ENCODE measurements around the gene C17orf100.

DNA sequence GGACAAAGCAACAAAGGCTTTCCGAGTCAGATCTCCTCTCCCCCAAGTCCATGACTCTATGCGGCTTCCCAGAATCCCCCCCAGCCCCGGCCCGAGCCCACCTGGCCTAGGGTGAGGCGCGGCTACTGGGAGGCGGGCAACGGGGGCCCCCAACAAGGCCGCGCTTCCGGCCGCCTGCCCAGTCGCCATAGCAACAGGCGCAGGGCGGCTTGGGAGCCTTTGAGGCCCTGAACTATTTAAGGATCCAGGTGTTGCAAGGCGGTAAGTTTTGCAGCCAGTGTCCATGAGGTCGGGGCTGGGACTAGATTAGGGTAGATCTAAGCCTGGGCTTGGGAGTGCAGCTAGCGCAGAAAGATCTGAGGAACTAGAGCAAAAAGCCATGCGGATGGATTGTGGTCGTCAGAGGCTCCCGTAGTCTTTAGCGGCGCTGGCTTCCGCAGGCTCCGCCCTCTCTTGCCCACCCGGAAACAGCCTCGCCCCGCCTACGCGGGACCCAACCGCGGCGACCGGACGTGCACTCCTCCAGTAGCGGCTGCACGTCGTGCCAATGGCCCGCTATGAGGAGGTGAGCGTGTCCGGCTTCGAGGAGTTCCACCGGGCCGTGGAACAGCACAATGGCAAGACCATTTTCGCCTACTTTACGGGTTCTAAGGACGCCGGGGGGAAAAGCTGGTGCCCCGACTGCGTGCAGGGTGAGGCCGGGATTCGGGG is 10.9 kb upstream of the C17orf100 start, which contains the start of the genes KIAA0753 and TXNDC17:
- TF ChIP-seq, protein P1, sequence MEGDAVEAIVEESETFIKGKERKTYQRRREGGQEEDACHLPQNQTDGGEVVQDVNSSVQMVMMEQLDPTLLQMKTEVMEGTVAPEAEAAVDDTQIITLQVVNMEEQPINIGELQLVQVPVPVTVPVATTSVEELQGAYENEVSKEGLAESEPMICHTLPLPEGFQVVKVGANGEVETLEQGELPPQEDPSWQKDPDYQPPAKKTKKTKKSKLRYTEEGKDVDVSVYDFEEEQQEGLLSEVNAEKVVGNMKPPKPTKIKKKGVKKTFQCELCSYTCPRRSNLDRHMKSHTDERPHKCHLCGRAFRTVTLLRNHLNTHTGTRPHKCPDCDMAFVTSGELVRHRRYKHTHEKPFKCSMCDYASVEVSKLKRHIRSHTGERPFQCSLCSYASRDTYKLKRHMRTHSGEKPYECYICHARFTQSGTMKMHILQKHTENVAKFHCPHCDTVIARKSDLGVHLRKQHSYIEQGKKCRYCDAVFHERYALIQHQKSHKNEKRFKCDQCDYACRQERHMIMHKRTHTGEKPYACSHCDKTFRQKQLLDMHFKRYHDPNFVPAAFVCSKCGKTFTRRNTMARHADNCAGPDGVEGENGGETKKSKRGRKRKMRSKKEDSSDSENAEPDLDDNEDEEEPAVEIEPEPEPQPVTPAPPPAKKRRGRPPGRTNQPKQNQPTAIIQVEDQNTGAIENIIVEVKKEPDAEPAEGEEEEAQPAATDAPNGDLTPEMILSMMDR (IDR thresholded peaks at IDR 0.05; ENCODE audit: low read length): no peak
- no peak for TF ChIP-seq EZH2 (optimal IDR thresholded peaks at IDR 0.05; ENCODE audit: low read depth, low read length)
- no peak for TF ChIP-seq EZH2phosphoT487 (IDR thresholded peaks at IDR 0.05; ENCODE audit: low read length)

Measured in MM.1S (cell line).